Measurements from ENCODE around the gene TOR3A.
"Not testable (repeated sequence)": the region's sequence is repeated elsewhere in the genome, so short reads cannot be mapped to it uniquely, and the experiment has no call there.

TOR3A gene

DNA sequence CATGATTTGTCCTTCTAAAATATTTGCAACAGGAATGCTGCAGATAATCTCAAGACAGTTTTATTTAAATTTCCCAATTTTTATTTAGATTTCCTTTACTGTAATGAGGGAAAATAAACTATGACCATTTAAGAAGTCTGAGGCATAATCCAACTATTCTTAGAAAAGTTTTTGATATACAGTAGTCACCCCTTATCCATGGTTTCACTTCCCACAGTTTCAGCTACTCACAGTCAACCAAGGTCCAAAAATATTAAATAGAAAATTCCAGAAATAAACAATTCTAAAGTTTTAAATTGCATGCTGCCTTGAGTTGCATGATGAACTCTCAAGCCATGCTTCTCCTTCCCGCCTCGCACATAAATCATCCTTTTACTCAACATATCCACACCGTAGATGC, 33.3 kb downstream of the TOR3A start:
- DNase-seq, result no peak

GRCh38 chr1:179119513-179119912, 37.6 kb downstream of the TOR3A start:
- DNase-seq, result no peak

DNA sequence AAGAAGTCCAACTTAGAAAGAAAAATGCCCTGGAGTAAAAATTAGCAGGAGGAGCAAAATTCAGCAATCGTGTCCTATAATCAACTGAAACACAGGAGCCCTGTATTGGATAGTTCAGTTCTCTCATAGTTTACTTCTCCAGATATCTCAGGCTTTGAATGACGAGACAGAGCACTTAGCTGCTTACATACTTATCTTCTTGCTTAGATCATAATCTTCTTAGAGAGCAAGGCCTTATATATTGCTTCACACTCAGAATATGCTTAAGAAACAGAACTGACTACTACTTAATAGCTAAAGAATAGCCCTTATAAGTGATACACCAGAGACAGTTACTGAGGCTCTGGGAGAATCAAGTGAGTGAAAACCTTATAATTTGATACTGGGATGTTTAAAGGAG, 38.9 kb downstream of the TOR3A start:
- no peak for DNase-seq

DNA sequence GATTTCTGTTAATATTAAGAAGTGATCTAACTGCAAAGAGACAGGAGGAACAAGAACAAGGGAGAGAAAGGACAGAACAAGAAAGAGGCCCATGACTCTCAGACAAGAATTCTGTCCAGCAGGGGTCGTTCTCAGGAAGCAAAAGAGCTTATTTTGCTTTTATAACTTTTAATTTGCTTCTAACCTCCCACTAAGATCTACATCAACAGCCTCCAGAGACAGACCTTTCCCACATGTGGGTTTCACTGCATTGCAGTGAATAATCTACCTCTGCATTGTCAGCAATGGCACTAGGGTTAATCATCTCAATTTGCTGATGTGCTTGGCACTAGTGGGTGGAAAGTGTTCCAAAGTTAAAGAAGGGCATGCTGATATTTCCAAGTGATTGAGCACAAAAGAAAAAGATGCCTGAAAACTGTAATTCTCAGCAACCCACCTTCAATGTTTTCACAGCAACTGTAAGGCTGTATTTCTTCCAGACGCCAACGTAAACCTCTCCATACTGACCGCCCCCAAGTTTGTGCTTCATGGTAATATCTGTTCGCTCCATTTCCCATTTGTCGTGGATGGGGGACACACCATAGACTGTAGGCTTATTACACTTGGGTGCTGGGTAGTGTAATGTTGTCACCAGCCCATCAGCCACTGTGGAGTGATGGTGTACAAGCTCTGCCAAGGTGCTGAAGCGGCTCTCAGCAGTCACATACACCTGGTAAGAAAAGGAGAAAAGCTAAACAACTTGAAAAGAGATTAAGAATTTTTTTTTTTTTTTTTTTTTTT, 39.5 kb downstream of the TOR3A start:
- DNase-seq, result no peak

GRCh38 chr1:179124873-179125272, 43.0 kb downstream of the TOR3A start:
- DNase-seq, result no peak

DNA sequence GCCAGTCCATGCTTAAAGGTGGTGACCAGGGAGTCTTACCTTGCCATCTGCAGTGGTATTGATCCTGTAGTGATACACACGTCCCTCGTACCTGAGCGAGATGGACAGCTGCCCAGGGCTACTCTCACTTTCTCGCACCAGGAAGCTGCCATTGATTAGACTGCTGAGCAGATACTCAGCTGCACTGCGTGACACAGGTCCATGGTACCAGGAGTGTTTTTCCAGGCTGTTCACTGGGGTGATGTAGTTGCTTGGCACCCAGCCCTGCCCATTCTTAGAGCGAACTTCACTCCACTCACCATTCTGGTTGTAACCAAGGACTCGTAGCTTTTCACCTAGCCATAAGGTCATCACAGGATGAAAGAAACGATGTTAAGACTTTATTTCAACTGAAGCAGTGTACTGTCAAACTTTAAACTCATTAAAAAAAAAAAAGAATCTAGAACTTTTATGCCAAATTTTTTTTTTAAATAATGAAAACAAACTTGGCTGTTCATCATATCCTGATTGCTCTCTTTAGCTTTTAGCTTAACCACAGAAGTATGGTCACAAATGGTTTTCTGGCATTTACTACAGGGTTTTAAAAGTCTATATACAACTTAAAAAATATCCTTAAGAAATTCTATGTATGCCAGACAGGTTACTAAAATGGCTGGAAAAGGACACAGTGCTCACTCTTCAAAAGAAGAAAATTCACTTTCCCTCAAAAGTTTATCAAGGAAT, 44.6 kb downstream of the TOR3A start:
- no peak for DNase-seq

DNA sequence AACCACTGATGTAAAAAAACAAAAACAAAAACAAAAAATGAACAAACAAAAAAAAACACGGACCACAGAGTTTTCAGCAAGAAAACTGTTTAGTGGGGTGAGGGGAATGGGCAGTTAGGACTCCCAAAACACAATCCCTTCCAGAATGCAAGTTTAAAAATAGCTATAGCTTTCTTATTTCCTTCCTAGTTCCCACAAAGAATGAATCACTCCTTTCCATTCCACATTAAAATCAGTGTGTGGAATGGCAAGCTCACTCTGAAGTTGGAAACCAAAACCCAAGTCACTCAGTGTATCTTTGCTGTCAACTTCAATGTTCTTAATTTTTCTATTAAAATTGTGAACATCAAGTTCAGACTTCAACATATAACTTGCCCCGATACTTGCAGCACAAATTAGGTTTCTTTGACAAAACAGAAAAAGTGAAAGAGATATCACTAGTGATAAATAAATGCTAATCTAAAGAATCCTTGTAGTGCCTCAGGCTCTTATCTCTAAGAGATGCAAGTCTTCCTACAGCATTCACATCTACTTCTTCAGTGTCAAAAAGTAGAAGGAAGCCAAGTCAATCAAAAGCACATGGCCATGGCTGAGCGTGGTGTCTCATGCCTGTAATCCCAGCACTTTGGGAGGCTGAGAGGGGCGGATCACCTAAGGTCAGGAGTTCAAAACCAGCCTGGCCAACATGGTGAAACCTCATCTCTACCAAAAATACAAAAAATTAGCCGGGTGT, 45.5 kb downstream of the TOR3A start:
- DNase-seq, result no peak

DNA sequence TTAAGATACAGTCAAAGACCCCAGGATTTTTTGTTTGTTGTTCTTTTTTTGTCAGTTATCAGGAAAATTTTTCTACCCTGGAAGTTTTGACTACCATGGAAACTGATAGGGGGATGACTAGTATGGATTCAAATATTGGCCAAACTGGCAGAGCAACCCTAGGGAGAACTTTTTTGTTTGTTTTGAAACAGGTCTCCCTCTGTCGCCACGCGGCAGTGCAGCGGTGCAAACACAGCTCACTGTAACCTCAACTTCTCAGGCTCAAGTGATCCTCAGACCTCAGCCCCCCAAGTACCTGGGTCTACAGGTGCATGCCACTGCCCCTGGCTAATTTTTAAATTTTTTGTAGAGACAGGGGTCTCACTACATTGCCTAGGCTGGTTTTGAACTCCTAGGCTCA, 46.6 kb downstream of the TOR3A start:
- DNase-seq, result no peak

- DNase-seq, result no peak
Observed at GRCh38 chr1:179129702-179130473, 48.0 kb downstream of the TOR3A start.

- DNase-seq, result not testable (repeated sequence)
Observed at GRCh38 chr1:179135168-179135567, 53.3 kb downstream of the TOR3A start.

DNA sequence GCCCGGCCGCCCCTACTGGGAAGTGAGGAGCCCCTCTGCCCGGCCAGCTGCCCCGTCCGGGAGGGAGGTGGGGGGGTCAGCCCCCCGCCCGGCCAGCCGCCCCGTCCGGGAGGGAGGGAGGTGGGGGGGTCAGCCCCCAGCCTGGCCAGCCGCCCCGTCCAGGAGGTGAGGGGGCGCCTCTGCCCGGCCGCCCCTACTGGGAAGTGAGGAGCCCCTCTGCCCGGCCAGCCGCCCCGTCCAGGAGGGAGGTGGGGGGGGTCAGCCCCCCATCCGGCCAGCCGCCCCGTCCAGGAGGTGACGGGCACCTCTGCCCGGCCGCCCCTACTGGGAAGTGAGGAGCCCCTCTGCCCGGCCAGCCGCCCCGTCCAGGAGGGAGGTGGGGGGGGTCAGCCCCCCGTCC, 53.8 kb downstream of the TOR3A start:
- DNase-seq, result not testable (repeated sequence)

DNA sequence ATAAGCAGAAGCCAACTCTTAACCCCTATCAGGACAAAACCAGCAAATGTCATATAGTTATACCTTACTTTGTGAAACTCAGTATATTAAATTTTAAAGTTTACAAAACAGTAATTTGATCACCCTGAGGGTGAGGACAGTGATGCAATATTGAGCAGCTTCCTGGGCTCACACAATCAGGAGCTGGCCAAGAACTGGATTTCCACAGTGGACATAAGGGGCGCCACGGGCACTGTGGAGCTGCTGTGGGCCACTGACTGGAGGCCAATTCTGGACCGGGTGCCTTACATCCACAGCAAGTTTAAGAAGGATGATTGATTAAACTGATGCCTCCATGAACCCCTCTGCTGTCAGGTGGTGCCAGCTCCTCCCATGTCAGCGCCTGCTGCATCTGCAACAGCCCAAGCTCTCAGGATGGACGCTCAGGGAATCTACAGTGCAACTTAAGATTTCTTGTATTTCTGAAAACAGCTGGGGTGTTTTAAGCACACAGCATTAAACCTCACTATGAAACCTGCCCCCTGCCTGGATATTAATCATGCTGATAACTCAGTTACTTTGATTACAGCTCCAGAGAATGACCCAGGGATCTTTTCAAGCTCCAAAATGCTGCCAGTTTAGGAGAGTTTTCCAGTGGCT, 55.9 kb downstream of the TOR3A start:
- DNase-seq, result no peak

- DNase-seq, result not testable (repeated sequence)
Observed at GRCh38 chr1:179138755-179139154, 56.9 kb downstream of the TOR3A start.

DNA sequence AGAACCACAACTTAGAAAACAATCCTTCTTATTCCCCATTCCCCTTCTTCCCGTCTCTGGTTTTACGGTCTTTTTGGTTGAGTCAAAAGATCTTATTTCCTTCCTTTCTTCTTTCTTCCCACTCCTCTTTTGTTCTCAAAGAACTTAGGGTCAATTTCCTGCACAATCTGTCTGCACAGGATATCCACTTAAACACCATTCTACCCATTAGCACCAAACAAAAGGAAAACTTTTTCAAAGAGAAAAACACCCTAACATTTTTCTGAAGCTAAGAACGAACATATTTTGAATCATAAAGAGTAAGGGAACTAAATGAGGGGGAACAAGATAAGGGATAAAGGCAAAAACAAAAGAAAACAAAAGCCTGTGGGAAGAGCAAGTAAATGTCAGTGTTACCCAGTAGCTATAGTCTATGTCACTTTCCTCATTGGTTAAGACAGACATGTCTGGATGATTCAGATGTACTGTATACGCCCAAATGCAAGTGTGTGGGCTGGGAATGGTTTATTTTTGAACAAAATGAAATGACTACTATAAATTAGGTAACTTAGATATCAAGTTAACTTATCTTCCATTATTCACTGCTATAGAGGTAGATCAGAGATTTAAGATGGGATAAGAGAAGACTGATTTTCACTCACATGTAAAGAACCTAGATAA, 59.9 kb downstream of the TOR3A start:
- DNase-seq, result peak; percentile 27

GRCh38 chr1:179142889-179143299, 61.0 kb downstream of the TOR3A start:
- no peak for DNase-seq

- DNase-seq, result no peak
Observed at GRCh38 chr1:179143322-179143721, 61.5 kb downstream of the TOR3A start.

GRCh38 chr1:179144626-179145025, 62.8 kb downstream of the TOR3A start:
- DNase-seq, result no peak

- DNase-seq, result no peak
Observed at GRCh38 chr1:179145521-179145920, 63.7 kb downstream of the TOR3A start.
